Heart left ventricle (tissue), 16 donors: Measurements from ENCODE around the gene NRF1. TPM values are rescaled to one million over a fixed set of nuclear protein-coding genes. Genes with fewer than 3 reads are reported as not detected.

ENCODE experiments used
- ATAC-seq, 4 donors: fragments of 200-7000 bp; cut with Tn5 transposase; one replicate each; pipeline ENCODE4 v1.9.1; 2020 to 2022; ENCODE audit warnings: moderate library complexity in 4 of 4, mild to moderate bottlenecking in 3 of 4, moderate number of reproducible peaks in 1 of 4
- DNase-seq, 5 donors: peaks; one replicate each; pipeline ENCODE4 v3.0.0-alpha.2; 2020
- H3K27ac ChIP-seq, 12 donors: fragments of 200-600 bp; sonication (generic) in 4 of 12; one replicate each; pipeline versions ENCODE4 v1.5.0 to v1.8.0; 2016 to 2022; ENCODE audit warnings: mild to moderate bottlenecking in 2 of 12
- H3K27me3 ChIP-seq, 9 donors: fragments of 200-600 bp; sonication (generic) in 2 of 9; one replicate each; pipeline versions ENCODE4 v1.5.1 to v1.8.0; 2016 to 2022; ENCODE audit warnings: mild to moderate bottlenecking in 3 of 9
- H3K36me3 ChIP-seq, 9 donors: fragments of 200-600 bp; sonication (generic) in 2 of 9; one replicate each; pipeline versions ENCODE4 v1.5.0 to v1.8.0; 2018 to 2022; ENCODE audit warnings: mild to moderate bottlenecking in 2 of 9
- H3K4me1 ChIP-seq, 12 donors: fragments of 200-600 bp; sonication (generic) in 4 of 12; one replicate each; pipeline versions ENCODE4 v1.5.0 to v1.8.0; 2016 to 2022; ENCODE audit warnings: mild to moderate bottlenecking in 3 of 12
- H3K4me3 ChIP-seq, 12 donors: fragments of 200-600 bp; sonication (generic) in 4 of 12; one replicate each; pipeline versions ENCODE4 v1.5.0 to v1.8.0; 2017 to 2022; ENCODE audit warnings: mild to moderate bottlenecking in 9 of 12, moderate library complexity in 4 of 12
- H3K9me3 ChIP-seq, 12 donors: fragments of 200-600 bp; sonication (generic) in 4 of 12; one replicate each; pipeline versions ENCODE4 v1.5.0 to v1.8.0; 2016 to 2022; ENCODE audit warnings: mild to moderate bottlenecking in 1 of 12
- CTCF ChIP-seq, 12 donors: fragments of 200-600 bp; sonication (generic) in 4 of 12; IDR thresholded peaks; one replicate each; pipeline versions ENCODE4 v1.5.0 to v1.8.0; 2018 to 2022; ENCODE audit warnings: antibody characterized with exemption in 12 of 12, mild to moderate bottlenecking in 5 of 12
- POLR2A ChIP-seq, 2 donors: fragments of 450-650 bp; IDR thresholded peaks; one replicate each; pipeline ENCODE4 v1.6.1; 2017; ENCODE audit warnings: antibody characterized with exemption in 2 of 2, mild to moderate bottlenecking in 2 of 2, moderate library complexity in 2 of 2
- WGBS, 4 donors: extraction: QIAGEN DNeasy Blood & Tissue Kit in 2 of 4; methylation state at CpG; one replicate each; pipeline versions ENCODE4 v1.1.5 to v1.1.7; 2013 to 2018; 5-methylcytosine and 5-hydroxymethylcytosine counted together
- intact Hi-C, 10 donors: fragments of 100-400 bp; cut with DNase I; formaldehyde crosslinking; loops; one replicate each; pipeline versions ENCODE4 v1.11.1 to v1.14.2; 2022
- polyA plus RNA-seq, 2 donors: library from polyadenylated mRNA; stranded (reverse); fragments of 200-250 nt; gene quantifications; one replicate each; pipeline ENCODE4 v1.2.3, GENCODE V29; 2013
- total RNA-seq, 9 donors: library from RNA; depleted of rRNA in 2 of 9; stranded (reverse); fragments of >200 nt in 2 of 9; fragmentation: NEBNext Ultra II Directional in 3 of 9; extraction: Animal tissue kit (Norgen Biotek cat#: 25700) in 3 of 9; gene quantifications; one replicate each; pipeline versions ENCODE4 v1.1.0 to v1.2.4, GENCODE V29; 2016 to 2023
- donor health status: ischemic (EF 13 %, LVEDD 7.1; RV severe dilation, severe dysfunction).
- donor health status: healthy with polysubstance abuse.
- donor health status: DM: no; HTN: yes; CAD: no.
- donor health status: DM: no; HTN: no; CAD: no.
- donor health status: ischemic (EF 25% LVEDD 6.9; RV normal size, moderate dysfunction).
- donor health status: ischemic (EF 25% LVEDD 5.7; RV mildly dilated, moderate dysfunction).
- donor health status: healthy.
- donor health status: DM: yes; HTN: yes; CAD: no.
- donor health status: ischemic (EF 35%, LVEDD 5.7; RV mildly dilated, moderate dysfunction).
- donor health status: nonischemic (EF 11% LVEDD 7.7; RV severe dilation, severe dysfunction).
- donor health status: DM: yes; HTN: yes; CAD: no.
- donor health status: PGD.
- donor health status: ischemic (EF 29% LVEDD 5.4; RV normal size, mild dysfunction).
- donor health status: nonischemic (EF 23%, LVEDD 6.1; RV moderate dilation, normal function).

NRF1 gene
- total and polyA plus RNA-seq, 11 donors: 6.2 to 20.7 (median 11.9) TPM

DNA sequence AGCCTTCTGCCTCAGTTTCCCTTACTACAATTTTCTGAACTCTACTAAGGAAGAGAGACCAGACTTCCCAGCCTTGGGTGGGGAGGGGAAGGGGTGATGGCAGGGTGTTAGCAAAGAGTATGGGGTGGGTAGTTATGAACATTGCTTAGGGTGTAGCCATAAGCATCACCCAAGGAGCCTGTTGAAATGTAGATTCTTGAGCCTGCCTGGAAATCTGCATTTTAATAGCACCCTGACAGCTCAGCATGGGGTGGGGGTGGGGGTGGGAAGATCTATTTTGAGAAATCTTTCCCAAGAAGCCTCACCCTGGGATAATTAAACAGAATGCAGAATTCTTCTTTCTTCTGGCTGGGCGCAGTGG is 164.8 kb downstream of the NRF1 start:
- Histone ChIP-seq H3K4me3 (no peak overlapping the region), H3K27me3 (peaks cover 43 to 77% (median 57%) of the 10 kb centered on the region in 9 donors), H3K36me3 (no peaks in the 10 kb centered on the region), H3K4me1 (peaks cover 0 to 35% (median 25%) of the 10 kb centered on the region in 12 donors), H3K9me3 (no peaks in the 10 kb centered on the region), H3K27ac (no peak overlapping the region)
- DNase-seq (no peak), ATAC-seq (no peak)
- 79 to 89% (median 83%) methylated on average over 1 of the region's 1 CpG for WGBS, 4 donors
- TF ChIP-seq CTCF (IDR thresholded peaks at IDR 0.05) (no peak), POLR2A (IDR thresholded peaks at IDR 0.05) (no peak)
- intact Hi-C loops: no loop called here

- H3K4me1 ChIP-seq: peaks cover 0 to 45% (median 33%) of the 10 kb centered on the region in 12 donors
- H3K4me3 ChIP-seq: no peak overlapping the region
- WGBS, 4 donors: 37 to 61% (median 46%) methylated on average over 14 to 19 of the region's 19 CpGs
- DNase-seq (no peak), ATAC-seq (no peak)
- H3K9me3 ChIP-seq: no peaks in the 10 kb centered on the region
- TF ChIP-seq POLR2A (IDR thresholded peaks at IDR 0.05): no peak
- TF ChIP-seq CTCF (IDR thresholded peaks at IDR 0.05): no peak
- no peak overlapping the region for H3K27ac ChIP-seq
- intact Hi-C loops: no loop called here
- H3K36me3 ChIP-seq: no peaks in the 10 kb centered on the region
- peaks cover 52 to 85% (median 66%) of the 10 kb centered on the region in 9 donors for H3K27me3 ChIP-seq
These were observed 165.8 kb downstream of the NRF1 start for GRCh38 chr7:129777195-129777844.

DNA sequence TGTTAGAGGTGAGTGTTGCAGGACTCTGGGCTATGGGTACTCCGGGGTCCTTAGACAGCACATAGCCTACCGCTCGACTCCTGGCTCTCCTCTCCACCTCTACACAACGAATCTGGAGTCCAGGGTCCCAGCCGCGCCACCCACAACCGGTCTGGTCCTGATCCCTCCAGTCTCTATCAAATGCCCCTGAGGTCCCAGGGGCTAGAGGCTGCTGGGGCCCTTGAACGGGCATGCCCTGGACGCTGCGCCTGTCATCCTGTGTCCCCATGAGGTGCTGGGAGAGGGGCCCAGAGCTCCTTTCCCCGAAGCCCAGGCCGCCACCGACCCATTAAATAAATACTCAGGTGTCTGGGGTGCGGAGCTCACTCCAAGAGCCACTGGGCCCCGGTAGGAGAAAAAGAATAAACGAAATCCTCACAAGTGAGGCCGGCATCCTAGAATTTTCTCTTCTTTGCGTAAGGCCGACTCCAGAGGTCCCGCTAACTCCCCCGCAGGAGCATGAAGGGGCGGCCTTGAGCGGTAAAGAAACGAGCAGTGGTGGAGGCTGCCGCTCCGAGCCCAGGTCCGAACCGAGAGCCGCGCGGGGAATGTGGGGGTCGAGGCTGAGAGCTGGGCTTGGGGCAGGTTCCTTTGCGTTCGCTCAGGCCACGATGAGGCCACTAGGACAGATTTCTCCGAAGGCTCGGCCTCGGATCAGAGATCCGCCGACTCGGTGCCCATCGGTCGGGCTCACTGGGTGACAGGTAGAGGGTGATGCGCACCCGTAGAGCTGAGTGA is 166.7 kb downstream of the NRF1 start:
- intact Hi-C loops: no loop called here
- H3K4me3 ChIP-seq: peak overlapping the region in 2 of 12 donors; percentile 29 to 56
- no peak overlapping the region for H3K27ac ChIP-seq
- H3K4me1 ChIP-seq: peaks cover 0 to 52% (median 39%) of the 10 kb centered on the region in 12 donors
- H3K27me3 ChIP-seq: peaks cover 61 to 88% (median 75%) of the 10 kb centered on the region in 9 donors
- 9 to 13% (median 12%) methylated on average over 32 to 45 of the region's 45 CpGs for WGBS, 4 donors
- no peaks in the 10 kb centered on the region for H3K9me3 ChIP-seq
- no peaks in the 10 kb centered on the region for H3K36me3 ChIP-seq
- ATAC-seq: no peak
- no peak for DNase-seq
- TF ChIP-seq POLR2A (IDR thresholded peaks at IDR 0.05) (no peak), CTCF (IDR thresholded peaks at IDR 0.05) (no peak)
